IMR-90 (cell line): Measurements from ENCODE around the gene TENM4. TPM values are rescaled to one million over a fixed set of nuclear protein-coding genes. Genes with fewer than 3 reads are reported as not detected.

Source experiments
- ATAC-seq: fragments of 200-7000 bp; cut with Tn5 transposase; 2 replicates; pipeline ENCODE4 v1.9.1; 2020; ENCODE audit warnings: low read depth, mild to moderate bottlenecking, moderate library complexity
- BruUV-seq: library from RNA; stranded (reverse); fragments of 400-500 nt; replicated peaks from 2 replicates; lab custom pipeline; 2021; lab: Mats Ljungman, UMichigan
- CTCF ChIA-PET: fragments of 300-600 bp; formaldehyde crosslinking; extraction: SDS; loops from one replicate; lab custom pipeline; 2021; ENCODE audit warnings: antibody characterized with exemption; lab: Yijun Ruan, JAX
- POLR2A ChIA-PET: fragments of 300-600 bp; sonication (Branson Sonifier 250); formaldehyde crosslinking; loops from one replicate; lab custom pipeline; 2022; ENCODE audit warnings: antibody characterized with exemption; ENCODE audit not compliant: unreplicated experiment; lab: Charles Lee
- DNase-seq: peaks from one replicate; pipeline ENCODE4 v3.0.0; 2013
- H2AFZ ChIP-seq: replicated peaks from 2 replicates; pipeline ENCODE3; 2013; ENCODE audit warnings: low read length, mild to moderate bottlenecking; ENCODE audit not compliant: poor library complexity
- H2AK5ac ChIP-seq: 2 replicates; pipeline ENCODE4 v1.6.1; 2013; ENCODE audit warnings: low read depth, low read length, inconsistent platforms
- H2AK9ac ChIP-seq: replicated peaks from 2 replicates; pipeline ENCODE3; 2013; ENCODE audit warnings: mild to moderate bottlenecking, low read depth, low read length, moderate library complexity; ENCODE audit not compliant: poor library complexity
- H2BK120ac ChIP-seq: 2 replicates; pipeline ENCODE4 v1.6.1; 2013; ENCODE audit warnings: low read depth, low read length, inconsistent platforms
- H2BK15ac ChIP-seq: 3 replicates; pipeline ENCODE4 v1.6.1; 2013; ENCODE audit warnings: low read depth, low read length, inconsistent platforms
- H2BK20ac ChIP-seq: 2 replicates; pipeline ENCODE4 v1.6.1; 2013; ENCODE audit warnings: low read depth, mild to moderate bottlenecking, inconsistent platforms, low read length, moderate library complexity
- H2BK5ac ChIP-seq: 2 replicates; pipeline ENCODE4 v1.6.1; 2013; ENCODE audit warnings: mild to moderate bottlenecking, low read depth, low read length, inconsistent platforms; ENCODE audit not compliant: poor library complexity, severe bottlenecking
- H3K14ac ChIP-seq: replicated peaks from 2 replicates; pipeline ENCODE4 v1.6.1; 2013; ENCODE audit warnings: low read depth, low read length, inconsistent platforms
- H3K18ac ChIP-seq: 2 replicates; pipeline ENCODE4 v1.6.1; 2013; ENCODE audit warnings: low read depth, low read length, control low read depth
- H3K23ac ChIP-seq: 2 replicates; pipeline ENCODE4 v1.6.1; 2013; ENCODE audit warnings: low read depth, low read length, inconsistent platforms
- H3K27ac ChIP-seq: 2 replicates; pipeline ENCODE4 v1.5.1; 2013; ENCODE audit warnings: mild to moderate bottlenecking, control low read depth, low read length; ENCODE audit not compliant: insufficient read depth
- H3K27me3 ChIP-seq: 2 replicates; pipeline ENCODE4 v1.6.1; 2013; ENCODE audit warnings: low read length; ENCODE audit not compliant: control insufficient read depth, insufficient read depth
- H3K36me3 ChIP-seq: 2 replicates; pipeline ENCODE4 v1.6.1; 2013; ENCODE audit warnings: low read length, mixed read lengths; ENCODE audit not compliant: control insufficient read depth, insufficient read depth
- H3K4ac ChIP-seq: 2 replicates; pipeline ENCODE4 v1.6.1; 2013; ENCODE audit warnings: low read depth, low read length, inconsistent platforms
- H3K4me1 ChIP-seq: 2 replicates; pipeline ENCODE4 v1.6.1; 2013; ENCODE audit warnings: low read length, mixed read lengths; ENCODE audit not compliant: control insufficient read depth, insufficient read depth
- H3K4me2 ChIP-seq: 2 replicates; pipeline ENCODE4 v1.6.1; 2013; ENCODE audit warnings: low read depth, mild to moderate bottlenecking, control low read depth, low read length, moderate library complexity
- H3K4me3 ChIP-seq: 2 replicates; pipeline ENCODE4 v1.5.1; 2013; ENCODE audit warnings: low read depth, mild to moderate bottlenecking, control low read depth, low read length, moderate library complexity; ENCODE audit not compliant: insufficient read depth
- H3K56ac ChIP-seq: 2 replicates; pipeline ENCODE4 v1.6.1; 2013; ENCODE audit warnings: low read length, inconsistent platforms; ENCODE audit not compliant: insufficient read depth; ENCODE audit errors: extremely low read depth
- H3K79me1 ChIP-seq, 2 experiments: 2 replicates each; pipeline ENCODE4 v1.6.1; 2013; ENCODE audit warnings: low read length in 2 of 2, inconsistent platforms in 1 of 2, low read depth in 1 of 2
- H3K9ac ChIP-seq: 2 replicates; pipeline ENCODE4 v1.6.1; 2013; ENCODE audit warnings: low read depth, low read length, control low read depth
- H3K9me1 ChIP-seq: 2 replicates; pipeline ENCODE4 v1.6.1; 2013; ENCODE audit warnings: low read length, inconsistent platforms; ENCODE audit not compliant: insufficient read depth
- H3K9me3 ChIP-seq: 2 replicates; pipeline ENCODE4 v1.6.1; 2013; ENCODE audit warnings: low read length; ENCODE audit not compliant: control insufficient read depth, insufficient read depth
- H4K20me1 ChIP-seq: 2 replicates; pipeline ENCODE4 v1.6.1; 2013; ENCODE audit warnings: low read length, inconsistent platforms; ENCODE audit not compliant: insufficient read depth
- H4K5ac ChIP-seq: 2 replicates; pipeline ENCODE4 v1.6.1; 2013; ENCODE audit warnings: mild to moderate bottlenecking, low read depth, low read length, control low read depth
- H4K8ac ChIP-seq, 2 experiments: 2 replicates each; pipeline ENCODE4 v1.6.1; 2013; ENCODE audit warnings: low read depth in 2 of 2, low read length in 2 of 2, control low read depth in 1 of 2, inconsistent platforms in 1 of 2
- H4K91ac ChIP-seq: 2 replicates; pipeline ENCODE4 v1.6.1; 2013; ENCODE audit warnings: low read depth, low read length, inconsistent platforms; ENCODE audit not compliant: insufficient read depth
- CEBPB ChIP-seq: IDR thresholded peaks from 2 replicates; pipeline ENCODE4 v1.6.1; 2012; ENCODE audit warnings: low read depth, low read length, improper control_type of control experiment
- CHD1 ChIP-seq: IDR thresholded peaks from 2 replicates; pipeline ENCODE4 v1.6.1; 2012; ENCODE audit warnings: low read depth, low read length, improper control_type of control experiment
- RCOR1 ChIP-seq: IDR thresholded peaks from 2 replicates; pipeline ENCODE4 v1.6.1; 2012; ENCODE audit warnings: mild to moderate bottlenecking, low read length, improper control_type of control experiment; ENCODE audit not compliant: insufficient replicate concordance
- WGBS, 2 experiments: methylation state at CpG; one replicate each; pipeline versions ENCODE4 v1.1.5 to v1.1.7; 2013; ENCODE audit warnings: missing lambda C conversion rate in 2 of 2; ENCODE audit not compliant: insufficient read length in 1 of 2; ENCODE audit errors: extremely low coverage in 2 of 2; 5-methylcytosine and 5-hydroxymethylcytosine counted together
- dilution Hi-C: fragments of 300-500 bp; cut with HindIII; formaldehyde crosslinking; loops from one replicate; pipeline ENCODE4 v1.14.3; 2018; ENCODE audit warnings: low sequenced_read_pairs; ENCODE audit not compliant: unreplicated experiment
- in situ Hi-C: fragments of 300-500 bp; cut with MboI; formaldehyde crosslinking; loops from 3 replicates; pipeline ENCODE4 v1.14.3; 2019; ENCODE audit warnings: low sequenced_read_pairs, inconsistent platforms, mixed read lengths
- intact Hi-C: fragments of 100-400 bp; cut with micrococcal nuclease; formaldehyde crosslinking; loops from 2 replicates; pipeline ENCODE4 v1.10.0; 2022
- polyA plus RNA-seq, 3 experiments: library from polyadenylated mRNA; depleted of rRNA; stranded (reverse); fragments of >200 nt; gene quantifications; 2 replicates each; pipeline ENCODE4 v1.2.3, GENCODE V29; 2012; ENCODE audit warnings: low replicate concordance in 1 of 3
- total RNA-seq: library from RNA; depleted of rRNA; stranded (reverse); fragments of >200 nt; gene quantifications from 2 replicates; pipeline ENCODE4 v1.2.3, GENCODE V29; 2012

Gene TENM4
- total and polyA plus RNA-seq, 2 of the 4 experiments (the other 2 are of a cell fraction), result 7.4 to 9.0 TPM

- no peak for TF ChIP-seq CHD1
- TF ChIP-seq CEBPB, result peak; percentile 17; the same call in 1 of the 2 replicates
- no peak for TF ChIP-seq RCOR1
- Histone ChIP-seq H2AFZ (no peak overlapping the region), H3K9me3 (no peaks in the 10 kb centered on the region), H3K18ac (no peak overlapping the region), H3K79me1 (no peaks in the 10 kb centered on the region), H3K4me3 (no peak overlapping the region), H3K27me3 (no peaks in the 10 kb centered on the region), H2AK9ac (no peak overlapping the region), H3K9ac (no peak overlapping the region), H3K4me2 (no peak overlapping the region), H3K23ac (no peak overlapping the region), H3K14ac (no peak overlapping the region), H4K91ac (no peak overlapping the region), H2BK15ac (no peak overlapping the region), H2BK20ac (no peak overlapping the region), H4K20me1 (no peaks in the 10 kb centered on the region), H3K4me1 (no peaks in the 10 kb centered on the region), H3K56ac (no peak overlapping the region), H3K4ac (no peak overlapping the region), H2BK5ac (no peak overlapping the region), H2BK120ac (no peak overlapping the region), H2AK5ac (no peak overlapping the region), H4K5ac (no peak overlapping the region), H3K9me1 (no peaks in the 10 kb centered on the region), H3K27ac (no peak overlapping the region), H4K8ac (no peak overlapping the region), H3K36me3 (no peaks in the 10 kb centered on the region)
- DNase-seq (no peak), ATAC-seq (no peak)
- in situ Hi-C loops (no loop called here), intact Hi-C loops (no loop called here), dilution Hi-C loops (no loop called here)
- POLR2A ChIA-PET, result no interaction called here
- no TSS peak for BruUV-seq
- WGBS, 2 experiments, result no CpG with 5 or more reads among the region's 6 CpGs
- CTCF ChIA-PET, result interaction anchor here (0.5 kb wide), 1 partner anchor 32 kb away, joined by 3 read pairs; no protein-coding TSS in a partner anchor
These were observed 221.4 kb downstream of the TENM4 start for GRCh38 chr11:79219186-79220045.
